HG02759 (cell line): Measurements from ENCODE around the gene TAL2.
"Not testable (repeated sequence)": the region's sequence is repeated elsewhere in the genome, so short reads cannot be mapped to it uniquely, and the experiment has no call there.

ENCODE experiments used
- ATAC-seq: cut with Tn5 transposase; IDR thresholded peaks from one replicate; pipeline ENCODE4 v1.9.1; 2021; ENCODE audit warnings: mild to moderate bottlenecking, moderate library complexity; ENCODE audit not compliant: unreplicated experiment

The TAL2 gene

DNA sequence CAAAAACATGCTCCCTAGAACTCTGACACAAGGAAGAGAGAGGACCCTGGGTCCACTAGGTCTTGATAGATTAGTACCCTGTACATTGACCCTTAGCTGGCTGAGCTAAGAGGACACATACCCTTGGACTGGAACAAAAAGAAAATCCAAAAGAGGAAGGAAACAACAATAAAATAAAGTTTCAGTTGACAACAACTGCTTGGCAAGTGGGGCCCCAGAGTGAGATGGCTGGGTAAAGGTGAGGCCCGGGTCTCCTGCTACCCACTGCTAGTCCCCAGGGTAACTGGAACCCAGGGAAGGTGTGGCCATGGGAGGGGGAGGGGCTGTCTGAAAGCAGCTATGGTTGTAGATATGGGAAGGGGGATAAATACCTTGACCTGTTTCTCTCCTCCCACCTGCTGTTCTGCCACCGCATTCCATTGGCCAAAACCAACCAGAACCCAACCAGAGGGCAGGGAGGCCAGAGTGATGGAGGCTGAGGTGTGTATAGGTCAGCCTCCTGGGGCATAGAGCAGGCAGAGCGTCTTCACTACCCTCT is 11.7 kb downstream of the TAL2 start:
- no peak for ATAC-seq

DNA sequence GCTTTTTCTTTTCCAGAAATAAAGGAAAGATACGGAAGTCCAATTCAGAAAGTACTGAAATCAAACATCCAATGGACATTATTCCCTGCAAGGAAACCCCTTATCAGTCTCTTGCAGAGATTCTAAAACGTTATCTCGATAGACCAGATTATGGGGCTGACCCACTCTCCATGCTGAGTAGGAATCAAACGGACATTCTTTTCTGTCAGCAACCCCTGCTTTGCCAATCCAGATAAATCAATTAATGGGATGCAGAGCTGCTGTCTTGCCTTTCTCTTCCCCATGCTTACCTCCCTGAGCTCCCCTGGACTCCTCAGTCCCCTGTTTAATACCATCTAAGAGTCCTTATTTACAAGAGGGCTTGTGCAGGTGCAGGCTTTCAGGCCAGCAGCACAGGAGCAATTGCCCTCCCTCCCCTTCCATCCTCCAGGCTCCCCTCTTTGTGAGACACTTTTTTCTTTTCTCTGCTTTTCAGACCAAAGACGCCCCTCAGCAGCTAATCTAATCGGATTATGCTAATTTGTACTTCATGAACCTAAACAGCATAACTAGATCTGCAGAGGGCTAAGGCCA is 14.2 kb downstream of the TAL2 start:
- ATAC-seq: no peak

DNA sequence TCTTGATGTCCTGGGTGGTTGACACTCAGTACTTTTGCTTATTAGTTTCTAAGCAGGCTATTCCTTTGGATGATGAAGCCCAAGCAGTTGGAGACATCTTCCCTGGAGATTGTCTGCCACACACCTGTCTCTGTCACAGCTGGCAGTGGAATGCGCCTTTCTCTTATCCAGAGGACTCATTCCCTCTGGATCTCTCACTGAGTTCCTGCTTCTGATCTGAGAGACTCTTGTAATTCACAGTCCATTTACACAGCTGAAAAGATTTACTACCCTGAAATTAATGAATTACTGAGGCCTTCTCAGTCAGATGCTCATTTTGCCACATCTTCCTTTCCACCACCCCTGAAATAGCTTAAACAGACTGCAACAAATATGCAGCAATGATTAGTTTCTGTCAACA is 15.9 kb downstream of the TAL2 start:
- ATAC-seq: no peak

DNA sequence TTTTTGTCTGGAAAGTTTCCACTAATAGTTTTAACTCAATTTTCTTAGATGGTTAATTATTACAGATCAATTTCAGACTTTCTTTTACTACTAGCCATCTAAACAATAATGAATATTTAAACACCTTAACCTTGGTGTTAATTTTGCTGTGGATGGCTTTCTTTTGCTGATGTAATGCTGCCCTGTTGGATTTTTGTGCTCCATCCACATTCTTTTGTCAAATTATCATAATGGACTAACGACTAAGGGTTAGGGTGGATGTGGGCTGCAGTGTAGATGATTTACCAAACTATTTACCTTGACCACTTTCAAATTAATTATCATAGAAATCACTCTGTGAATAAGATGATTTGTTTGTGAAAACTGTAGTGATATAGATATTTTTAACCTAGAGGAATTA is 16.5 kb downstream of the TAL2 start:
- ATAC-seq: no peak

DNA sequence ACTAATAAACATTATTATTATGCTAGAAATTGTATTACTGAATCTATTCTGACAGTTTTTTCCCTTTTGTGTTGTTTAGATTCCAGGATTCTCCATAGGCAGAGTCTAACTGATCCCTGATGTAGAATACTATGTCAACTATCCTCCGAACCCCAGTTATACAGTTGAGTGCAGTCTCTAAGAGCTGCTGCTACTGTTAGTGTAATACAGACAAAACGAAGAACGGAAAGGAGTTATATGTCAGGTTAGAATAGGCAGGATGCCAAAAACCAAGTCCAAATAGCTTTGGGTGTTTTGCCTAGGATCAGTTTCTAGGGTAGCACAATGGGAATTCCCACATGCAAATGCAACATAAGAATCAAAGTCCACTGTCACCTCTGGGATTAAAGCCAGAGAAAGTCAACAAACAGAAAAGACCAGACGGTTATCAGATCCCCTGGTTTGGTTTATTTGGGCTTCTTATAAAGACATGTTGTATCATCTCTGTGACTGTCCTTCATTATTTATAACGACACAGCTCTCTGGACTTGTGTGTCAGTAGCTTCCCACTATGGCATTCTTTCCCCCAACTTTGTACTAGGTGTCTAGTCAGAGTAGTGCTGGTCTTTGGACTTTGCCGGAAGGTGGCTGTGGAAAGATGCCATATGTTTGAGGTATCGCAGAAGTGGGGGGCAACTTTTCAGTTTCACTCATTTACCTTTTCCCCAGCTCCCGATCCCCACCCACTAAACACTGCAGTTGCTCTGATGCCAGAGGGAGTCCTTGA is 17.2 kb downstream of the TAL2 start:
- no peak for ATAC-seq

DNA sequence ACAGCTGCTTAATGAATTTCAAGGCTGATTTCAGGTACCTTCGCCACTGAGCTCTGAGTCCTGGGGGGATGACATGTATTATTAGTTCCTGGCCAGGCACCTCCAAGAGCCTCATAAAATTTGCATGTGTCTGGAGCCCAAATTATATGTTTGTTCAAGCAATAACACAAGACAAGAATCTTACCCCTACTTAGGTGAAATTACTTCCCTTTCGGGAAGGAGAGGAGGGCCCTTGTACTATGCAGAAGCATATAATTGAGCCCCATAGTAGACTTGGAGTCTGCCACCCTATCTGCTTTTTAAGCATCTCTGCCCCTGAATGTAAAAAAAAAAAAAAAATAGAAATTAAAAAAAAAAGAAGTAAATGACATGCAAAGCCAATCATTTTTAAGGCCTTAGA is 19.1 kb downstream of the TAL2 start:
- ATAC-seq: no peak

DNA sequence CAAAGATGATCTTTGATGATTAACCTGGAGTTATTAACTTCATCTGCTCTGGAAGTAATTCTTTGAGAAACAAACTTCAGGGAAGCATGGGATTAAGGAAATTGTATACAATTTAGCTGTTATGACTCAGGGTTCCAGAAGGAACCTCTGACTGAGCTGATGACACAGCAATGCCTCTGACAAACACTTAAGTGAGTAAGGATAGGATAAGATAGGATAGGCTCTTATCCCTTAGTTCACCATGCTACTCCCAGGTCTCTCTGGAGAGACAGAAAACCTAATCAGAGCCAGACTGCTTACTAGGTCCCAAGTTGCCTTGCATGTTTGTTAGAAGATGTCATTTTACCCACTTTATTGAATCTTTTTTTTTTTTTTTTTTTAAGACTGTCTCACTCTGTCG is 19.5 kb downstream of the TAL2 start:
- no peak for ATAC-seq

DNA sequence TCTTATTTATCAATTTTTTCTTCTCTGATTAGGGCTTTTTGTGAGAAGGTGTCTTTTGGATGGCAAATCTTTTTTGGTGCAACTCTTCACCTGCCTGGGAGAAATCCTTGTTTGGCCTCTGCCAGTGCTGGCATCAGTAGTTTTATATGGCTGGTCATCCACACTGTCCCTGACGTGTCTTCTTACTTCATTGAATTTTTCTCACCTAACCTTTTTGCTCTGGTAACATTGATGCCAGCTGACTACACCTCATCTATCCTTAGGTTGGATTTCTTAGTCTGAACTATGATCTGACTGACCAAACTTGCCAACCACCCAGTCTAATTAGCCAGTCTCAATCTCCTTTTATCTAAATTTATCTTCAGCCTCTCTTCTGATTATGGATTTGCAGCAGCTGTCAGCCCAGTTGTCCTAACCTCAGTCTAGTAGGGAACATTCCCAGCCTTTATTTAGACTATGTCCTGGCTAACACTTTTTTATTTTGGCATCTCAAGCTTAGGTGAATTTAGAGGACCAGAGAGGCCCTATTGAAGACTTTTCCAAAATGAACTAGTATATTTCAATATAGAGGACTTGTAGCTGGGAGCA is 21.5 kb downstream of the TAL2 start:
- ATAC-seq: no peak

DNA sequence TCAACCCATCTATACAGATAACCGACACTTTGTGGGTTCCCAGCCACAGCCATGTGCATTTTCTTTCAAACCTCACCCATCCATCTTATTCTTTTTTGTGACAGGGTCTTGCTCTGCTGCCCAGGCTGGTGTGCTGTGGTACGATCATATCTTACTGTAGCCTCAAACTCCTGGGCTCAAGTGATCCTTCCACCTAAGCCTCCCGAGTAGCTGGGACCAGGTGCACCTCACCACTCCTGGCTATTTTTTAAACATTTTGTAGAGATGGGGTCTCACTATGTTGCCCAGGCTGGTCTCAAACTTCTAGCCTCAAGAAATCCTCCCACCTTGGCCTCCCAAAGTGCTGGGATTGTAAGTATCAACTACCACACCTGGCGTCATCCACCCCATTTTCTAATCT is 24.7 kb downstream of the TAL2 start:
- no peak for ATAC-seq

DNA sequence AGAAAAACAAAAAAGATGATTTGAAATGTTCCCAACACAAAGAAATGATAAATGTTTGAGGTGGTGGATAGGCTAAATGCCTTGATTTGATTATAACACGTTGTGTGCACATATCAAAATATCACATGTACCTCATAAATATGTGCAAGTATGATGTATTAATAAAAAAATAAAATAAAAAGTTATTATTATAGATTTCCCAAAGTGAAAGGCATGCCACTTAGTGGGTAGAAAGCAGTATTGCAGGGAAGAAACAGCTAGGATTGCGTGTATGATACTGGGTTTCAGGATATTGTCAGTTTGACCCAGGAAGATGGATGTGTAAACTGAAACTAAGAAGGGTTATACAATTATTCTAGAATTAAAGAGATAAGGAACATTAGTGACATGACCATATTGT is 28.5 kb downstream of the TAL2 start:
- ATAC-seq: no peak

DNA sequence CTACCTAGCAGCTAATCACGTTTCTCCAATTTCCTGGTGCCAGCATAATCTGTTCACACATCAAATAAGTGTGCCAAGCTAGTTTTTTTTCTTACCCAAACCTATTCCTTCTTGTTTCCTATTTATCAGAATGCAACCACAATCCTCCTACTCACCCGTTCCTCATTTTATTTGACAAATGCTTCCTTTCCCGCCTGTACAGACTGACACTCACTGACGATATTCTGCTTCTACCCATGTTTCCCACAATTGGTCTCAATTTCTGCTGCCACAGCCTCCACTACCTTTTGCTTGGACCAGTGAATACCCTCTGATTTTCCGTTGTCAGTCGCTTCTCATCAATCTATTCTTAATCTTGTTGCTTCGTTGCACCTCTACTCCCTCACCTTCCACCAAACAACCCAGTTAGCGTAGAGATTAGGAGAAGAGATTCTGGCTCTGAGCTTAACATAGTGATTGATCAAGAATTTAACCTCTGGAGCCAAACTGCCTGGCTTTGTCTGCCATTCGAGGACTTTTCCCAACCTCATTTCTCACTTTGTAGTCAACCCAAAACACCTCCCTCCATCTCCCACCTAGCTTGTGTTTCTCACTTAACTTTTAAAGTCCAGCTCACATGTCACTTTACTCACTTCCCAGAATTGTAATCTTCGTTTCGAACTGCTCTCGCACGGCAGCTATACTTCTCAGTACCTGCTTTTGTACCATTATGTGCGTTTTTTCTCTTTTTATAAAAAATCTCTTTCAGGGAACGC is 31.4 kb downstream of the TAL2 start:
- peak; percentile 20 for ATAC-seq

DNA sequence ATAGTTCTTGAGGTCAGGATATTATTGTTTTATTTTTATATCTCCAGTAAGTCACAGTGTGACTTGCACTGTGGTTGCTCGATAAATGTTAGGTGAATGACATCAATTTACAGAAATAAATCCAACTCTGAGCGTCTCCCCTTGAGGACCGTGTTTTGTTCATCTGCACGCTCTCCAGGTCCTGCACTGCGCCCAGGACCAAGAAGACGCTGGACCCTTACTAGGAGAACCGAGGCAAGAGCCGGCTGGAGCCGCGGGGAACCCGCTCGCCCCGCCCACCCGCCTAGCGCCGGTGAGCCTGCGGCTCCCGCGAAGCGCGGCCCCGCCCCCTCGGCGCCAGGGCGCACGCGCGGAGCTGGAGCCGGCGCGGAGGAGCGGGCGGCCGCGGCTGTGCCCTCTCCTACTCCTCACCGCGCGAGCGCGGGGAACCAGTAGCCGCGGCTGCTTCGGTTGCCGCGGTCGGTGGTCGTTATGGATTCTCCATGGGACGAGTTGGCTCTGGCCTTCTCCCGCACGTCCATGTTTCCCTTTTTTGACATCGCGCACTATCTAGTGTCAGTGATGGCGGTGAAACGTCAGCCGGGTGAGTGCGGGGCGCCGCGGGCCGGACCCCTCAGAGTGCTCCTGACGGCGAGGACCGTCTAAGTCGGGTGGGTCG is 32.1 kb downstream of the TAL2 start, which contains the start of gene TMEM38B:
TSS of gene TMEM38B (plus strand) at position 352 of the 658 bp plus-strand sequence. CDS start at position 472, 120 bp downstream.
- peak; percentile 82 for ATAC-seq

DNA sequence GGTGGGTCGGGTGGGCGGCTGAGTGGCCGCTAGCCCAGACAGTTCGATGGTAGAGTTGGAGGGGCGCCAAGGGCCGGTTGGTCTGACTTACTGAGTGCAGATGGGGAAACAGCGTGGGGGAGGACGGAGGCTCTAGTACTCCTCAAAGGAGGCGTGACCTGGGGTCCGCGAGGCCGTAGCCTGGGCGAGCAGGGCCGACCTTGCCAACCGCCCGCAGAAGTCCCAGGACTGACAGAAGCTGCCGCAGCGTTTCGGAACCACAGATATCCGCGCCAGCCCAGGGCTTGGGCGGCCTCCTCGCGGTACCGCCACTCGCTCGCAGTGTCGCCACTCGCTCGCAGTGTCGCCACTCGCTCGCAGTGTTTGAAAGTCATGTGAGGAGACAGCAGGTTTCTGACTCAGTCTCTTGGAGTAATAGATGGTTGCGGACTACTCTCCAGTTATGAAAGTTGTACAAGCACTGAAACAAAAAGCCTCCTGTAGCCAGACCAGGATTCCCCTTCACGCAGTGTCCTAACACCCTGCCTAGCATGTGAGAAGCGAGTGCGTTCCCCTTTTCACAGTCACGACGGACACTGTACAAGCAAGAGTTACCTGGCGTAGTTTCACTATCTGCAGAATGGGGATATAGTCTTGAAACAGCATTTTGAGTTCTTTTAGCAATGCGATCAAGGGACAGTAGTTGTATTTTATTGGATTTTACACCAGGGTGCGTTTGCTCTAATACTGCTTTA is 32.8 kb downstream of the TAL2 start:
- ATAC-seq: peak; percentile 67

DNA sequence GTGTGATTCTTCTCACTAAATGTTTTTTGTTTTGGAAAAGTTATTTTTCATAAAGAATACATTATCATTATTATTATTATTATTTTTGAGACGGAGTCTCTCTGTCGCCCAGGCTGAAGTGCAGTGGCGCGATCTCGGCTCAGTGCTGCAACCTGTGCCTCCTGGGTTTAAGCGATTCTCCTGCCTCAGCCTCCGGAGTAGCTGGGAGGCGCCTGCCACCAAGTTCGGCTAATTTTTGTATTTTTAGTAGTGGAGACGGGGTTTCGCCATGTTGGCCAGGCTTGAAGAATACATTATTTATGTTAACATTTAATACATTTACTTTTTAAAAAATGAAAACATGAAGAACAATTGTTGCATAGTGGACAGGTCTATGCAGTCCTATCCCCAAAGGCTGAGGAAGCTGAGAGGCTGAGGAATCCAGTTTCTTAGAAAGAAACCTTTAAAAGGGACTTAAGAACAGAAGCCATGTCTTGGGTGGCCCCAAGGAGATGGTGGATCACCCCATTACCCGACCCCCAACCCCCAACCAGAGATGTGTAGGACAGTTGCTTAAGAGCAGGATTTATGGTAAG is 34.0 kb downstream of the TAL2 start:
- ATAC-seq: no peak

DNA sequence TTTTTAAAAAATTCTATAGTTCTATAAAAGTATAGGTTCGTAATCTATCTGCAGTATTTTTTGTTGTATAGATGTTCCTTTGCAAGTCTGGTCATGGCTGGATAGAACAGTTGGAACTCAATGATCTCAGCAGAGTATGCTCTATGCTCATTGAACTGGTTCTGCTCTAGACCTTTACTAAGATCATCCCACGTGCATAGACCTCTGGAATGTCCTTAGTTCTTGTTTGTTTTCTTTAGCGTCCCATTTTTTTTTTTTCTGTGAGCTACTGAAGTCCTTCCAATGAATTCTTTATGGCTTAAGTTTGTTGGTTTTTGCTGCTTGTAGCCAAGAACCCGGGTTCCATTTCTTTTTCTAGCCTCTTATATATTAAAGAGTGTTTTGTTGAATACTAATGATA is 35.6 kb downstream of the TAL2 start:
- no peak for ATAC-seq

DNA sequence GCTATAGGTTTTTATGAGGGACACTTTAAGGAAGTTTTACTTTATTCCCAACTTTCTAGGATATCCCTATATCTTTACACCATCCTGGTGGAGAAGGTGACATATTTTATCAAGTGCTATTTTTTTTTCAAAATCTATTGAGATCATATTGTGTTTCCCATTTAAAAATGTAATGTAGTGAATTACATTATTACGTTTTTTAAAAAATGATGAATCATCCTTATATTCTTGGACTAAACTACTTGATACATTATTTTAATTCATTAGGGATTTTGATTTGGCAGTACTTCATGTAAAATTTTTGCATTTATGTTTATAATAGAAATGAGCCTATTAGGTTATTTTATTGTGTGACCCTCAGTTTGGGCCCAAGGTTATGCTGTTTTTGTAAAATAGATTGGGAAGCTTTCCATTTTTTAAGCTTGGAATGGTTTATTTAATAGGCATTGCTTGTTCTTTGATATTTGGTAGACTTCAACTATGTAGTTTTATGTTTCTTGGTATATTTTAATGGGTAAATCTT is 36.2 kb downstream of the TAL2 start:
- ATAC-seq: no peak

DNA sequence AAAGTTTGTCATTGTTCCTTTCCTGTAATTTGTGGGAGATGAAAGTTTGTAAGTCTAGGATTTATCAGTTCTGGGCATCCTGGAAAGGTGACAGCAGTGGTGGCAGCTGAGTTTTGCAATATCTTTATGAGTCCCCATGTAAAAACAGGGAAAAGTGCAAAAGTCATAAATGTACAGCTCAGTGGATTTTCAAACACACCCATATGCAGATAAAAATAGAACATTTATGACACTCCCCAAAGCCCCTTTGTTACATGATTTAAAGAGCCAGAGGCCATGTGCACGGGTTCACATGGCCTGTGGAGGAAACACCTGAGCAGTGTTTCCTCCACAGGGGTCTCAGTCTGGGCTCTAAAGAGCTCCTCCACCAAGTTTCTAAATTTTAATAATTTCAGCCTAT is 38.4 kb downstream of the TAL2 start:
- no peak for ATAC-seq

DNA sequence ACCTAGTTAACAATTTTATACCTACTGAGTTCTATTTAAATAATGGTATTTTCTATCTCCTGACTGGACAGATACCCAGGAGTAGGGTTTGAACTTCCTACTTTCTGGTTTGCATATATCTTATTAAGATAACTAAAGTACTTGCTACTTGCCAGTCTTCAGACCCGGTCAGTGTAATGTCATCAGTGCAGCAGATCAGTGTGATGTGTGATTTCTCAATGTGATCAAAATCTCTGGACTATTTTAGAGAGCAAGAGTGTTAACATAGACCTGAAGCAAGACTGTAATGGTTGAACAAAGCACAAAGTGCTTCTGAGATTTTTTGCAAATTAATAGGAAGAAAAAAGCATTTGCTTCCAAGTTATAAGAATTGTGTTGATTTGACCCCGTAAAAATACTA is 38.9 kb downstream of the TAL2 start:
- ATAC-seq: no peak

DNA sequence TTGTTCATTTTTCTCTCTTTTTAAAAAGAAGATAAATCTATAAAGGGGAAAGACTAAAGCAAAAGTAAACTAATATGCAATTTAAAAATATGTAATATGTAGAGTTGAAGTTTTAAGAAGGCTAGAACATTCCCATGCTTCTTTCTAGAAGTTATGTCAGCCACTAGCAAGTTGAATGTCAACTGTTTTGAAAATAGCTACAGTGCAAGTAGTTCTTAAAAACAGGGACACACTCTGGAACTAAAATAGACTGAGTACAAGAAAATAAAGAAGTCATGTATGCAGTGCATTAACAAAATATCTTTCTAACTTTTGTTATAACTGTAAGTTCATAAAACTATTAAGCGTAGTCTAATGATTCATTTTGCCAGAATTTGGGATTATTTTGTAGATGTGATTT is 40.0 kb downstream of the TAL2 start:
- no peak for ATAC-seq

DNA sequence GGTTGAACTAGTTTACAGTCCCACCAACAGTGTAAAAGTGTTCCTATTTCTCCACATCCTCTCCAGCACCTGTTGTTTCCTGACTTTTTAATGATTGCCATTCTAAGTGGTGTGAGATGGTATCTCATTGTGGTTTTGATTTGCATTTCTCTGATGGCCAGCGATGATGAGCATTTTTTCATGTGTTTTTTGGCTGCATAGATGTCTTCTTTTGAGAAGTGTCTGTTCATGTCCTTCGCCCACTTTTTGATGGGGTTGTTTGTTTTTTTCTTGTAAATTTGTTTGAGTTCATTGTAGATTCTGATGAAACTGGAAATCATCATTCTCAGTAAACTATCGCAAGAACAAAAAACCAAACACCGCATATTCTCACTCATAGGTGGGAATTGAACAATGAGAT is 41.4 kb downstream of the TAL2 start:
- not testable (repeated sequence) for ATAC-seq
